HEK293T (cell line): ENCODE measurements around the gene MSRB3.
A peak's percentile ranks its signal among the peaks of the same experiment; 100 is the strongest.

Experiments
- CTCF ChIA-PET: fragments of 350-600 bp; formaldehyde crosslinking; extraction: SDS; loops from one replicate; lab custom pipeline; 2021; ENCODE audit warnings: antibody characterized with exemption, inconsistent platforms; lab: Yijun Ruan, JAX
- POLR2A ChIA-PET: fragments of 350-600 bp; formaldehyde crosslinking; extraction: SDS; loops from one replicate; lab custom pipeline; 2020; ENCODE audit warnings: antibody characterized with exemption, inconsistent platforms; lab: Yijun Ruan, JAX
- DNase-seq: peaks from one replicate; pipeline ENCODE4 v3.0.0; 2012; ENCODE audit warnings: mixed read lengths; ENCODE audit errors: extremely low spot score
- ARNT ChIP-seq: fragments of 450-650 bp; IDR thresholded peaks from 2 replicates; pipeline ENCODE4 v1.6.1; 2017; ENCODE audit warnings: mild to moderate bottlenecking
- BHLHE40 ChIP-seq: fragments of 450-650 bp; IDR thresholded peaks from 2 replicates; pipeline ENCODE4 v1.6.1; 2016; ENCODE audit warnings: mild to moderate bottlenecking, moderate library complexity, borderline replicate concordance
- CTBP1 ChIP-seq: fragments of 450-650 bp; IDR thresholded peaks from 2 replicates; pipeline ENCODE4 v1.6.1; 2016; ENCODE audit warnings: borderline replicate concordance
- ELF4 ChIP-seq: fragments of 450-650 bp; IDR thresholded peaks from 2 replicates; pipeline ENCODE4 v1.6.1; 2017; ENCODE audit warnings: antibody characterized with exemption
- FOXA1 ChIP-seq: fragments of 450-650 bp; IDR thresholded peaks from 2 replicates; pipeline ENCODE4 v1.6.1; 2016; ENCODE audit warnings: mild to moderate bottlenecking
- FOXK2 ChIP-seq: fragments of 450-650 bp; IDR thresholded peaks from 2 replicates; pipeline ENCODE4 v1.6.1; 2016; ENCODE audit warnings: mild to moderate bottlenecking
- FOXM1 ChIP-seq: fragments of 450-650 bp; IDR thresholded peaks from 2 replicates; pipeline ENCODE4 v1.6.1; 2017; ENCODE audit warnings: mild to moderate bottlenecking, borderline replicate concordance
- HDGF ChIP-seq: fragments of 450-650 bp; IDR thresholded peaks from 2 replicates; pipeline ENCODE4 v1.6.1; 2017; ENCODE audit warnings: antibody characterized with exemption, borderline replicate concordance
- L3MBTL2 ChIP-seq: fragments of 450-650 bp; conservative IDR thresholded peaks from 2 replicates; pipeline ENCODE4 v1.6.1; 2016; ENCODE audit warnings: mild to moderate bottlenecking
- LEF1 ChIP-seq: fragments of 450-650 bp; IDR thresholded peaks from 2 replicates; pipeline ENCODE4 v1.6.1; 2017; ENCODE audit warnings: mild to moderate bottlenecking, borderline replicate concordance
- NFRKB ChIP-seq: fragments of 450-650 bp; IDR thresholded peaks from 2 replicates; pipeline ENCODE4 v1.6.1; 2016; ENCODE audit warnings: mild to moderate bottlenecking, moderate library complexity
- PKNOX1 ChIP-seq: fragments of 450-650 bp; IDR thresholded peaks from 2 replicates; pipeline ENCODE4 v1.6.1; 2016
- SP1 ChIP-seq: fragments of 450-650 bp; IDR thresholded peaks from 2 replicates; pipeline ENCODE4 v1.6.1; 2017
- SUZ12 ChIP-seq: fragments of 450-650 bp; IDR thresholded peaks from 2 replicates; pipeline ENCODE4 v1.6.1; 2016; ENCODE audit warnings: mild to moderate bottlenecking
- TARDBP ChIP-seq: fragments of 450-650 bp; IDR thresholded peaks from 2 replicates; pipeline ENCODE4 v1.6.1; 2016
- ZNF384 ChIP-seq: fragments of 450-650 bp; IDR thresholded peaks from 2 replicates; pipeline ENCODE4 v1.6.1; 2016

Gene MSRB3

GRCh38 chr12:65278576-65279368 is at the start of gene MSRB3:
TSS of gene MSRB3 (plus strand) at chr12:65278683. CDS start at chr12:65308580, 29,897 bp downstream.
- ChIA-PET CTCF (no interaction called here), POLR2A (no interaction called here)
- TF ChIP-seq FOXA1 (no peak), ARNT (no peak), BHLHE40 (no peak), NFRKB (no peak), PKNOX1 (0 out of 2 replicates have a peak, but pooled peaks have one; percentile 20), TARDBP (no peak), L3MBTL2 (peak; percentile 71)
- DNase-seq: peak; percentile 75

- CTCF ChIA-PET: no interaction called here
- DNase-seq: no peak
- TF ChIP-seq TARDBP: no peak
- no peak for TF ChIP-seq ELF4
- no peak for TF ChIP-seq ZNF384
- no peak for TF ChIP-seq NFRKB
- no peak for TF ChIP-seq FOXK2
- TF ChIP-seq CTBP1: no peak
- no peak for TF ChIP-seq SUZ12
- TF ChIP-seq SP1: no peak
- no peak for TF ChIP-seq BHLHE40
- no peak for TF ChIP-seq HDGF
- TF ChIP-seq ARNT: no peak
- no peak for TF ChIP-seq FOXM1
- TF ChIP-seq PKNOX1: no peak
- TF ChIP-seq FOXA1: no peak
- TF ChIP-seq L3MBTL2: no peak
- POLR2A ChIA-PET: no interaction called here
These were observed 49.0 kb upstream of the MSRB3 start for GRCh38 chr12:65229441-65229840.

- TF ChIP-seq HDGF: no peak
- no peak for DNase-seq
- ChIA-PET CTCF (interaction anchor here (0.6 to 1.1 kb wide), 5 partner anchors 10 to 431 kb away, joined by 3 to 6 read pairs (median 4); partner anchors contain the start of gene LEMD3), POLR2A (interaction anchor here (1.4 kb wide), 1 partner anchor 63 kb away, joined by 8 read pairs; the partner anchor contains the start of gene LEMD3)
These were observed 45.9 kb upstream of the MSRB3 start for GRCh38 chr12:65232476-65233077.

- POLR2A ChIA-PET: no interaction called here
- CTCF ChIA-PET: no interaction called here
These were observed 41.3 kb upstream of the MSRB3 start for GRCh38 chr12:65237153-65237552.

GRCh38 chr12:65238609-65239008 is 39.9 kb upstream of the MSRB3 start:
- TF ChIP-seq PKNOX1 (no peak), SP1 (no peak)
- CTCF ChIA-PET: no interaction called here
- DNase-seq: no peak
- POLR2A ChIA-PET: no interaction called here

More at GRCh38 chr12:65237153-65237552, 41.3 kb upstream of the MSRB3 start:
- no peak for DNase-seq
- TF ChIP-seq L3MBTL2 (no peak), ELF4 (no peak), ZNF384 (no peak), NFRKB (no peak), FOXK2 (no peak), SP1 (no peak), FOXA1 (no peak), SUZ12 (no peak), HDGF (no peak), PKNOX1 (no peak), BHLHE40 (no peak), LEF1 (no peak), CTBP1 (no peak), FOXM1 (no peak), ARNT (no peak), TARDBP (no peak)
